HG02763 (cell line): ENCODE measurements around the gene HIGD1B.
A peak's percentile ranks its signal among the peaks of the same experiment; 100 is the strongest.

Experiments used
- ATAC-seq: cut with Tn5 transposase; IDR thresholded peaks from one replicate; pipeline ENCODE4 v1.9.1; 2021; ENCODE audit warnings: mild to moderate bottlenecking, moderate library complexity; ENCODE audit not compliant: unreplicated experiment

HIGD1B gene

GRCh38 chr17:44875761-44876160, 28.1 kb downstream of the HIGD1B start:
- ATAC-seq, result no peak

DNA sequence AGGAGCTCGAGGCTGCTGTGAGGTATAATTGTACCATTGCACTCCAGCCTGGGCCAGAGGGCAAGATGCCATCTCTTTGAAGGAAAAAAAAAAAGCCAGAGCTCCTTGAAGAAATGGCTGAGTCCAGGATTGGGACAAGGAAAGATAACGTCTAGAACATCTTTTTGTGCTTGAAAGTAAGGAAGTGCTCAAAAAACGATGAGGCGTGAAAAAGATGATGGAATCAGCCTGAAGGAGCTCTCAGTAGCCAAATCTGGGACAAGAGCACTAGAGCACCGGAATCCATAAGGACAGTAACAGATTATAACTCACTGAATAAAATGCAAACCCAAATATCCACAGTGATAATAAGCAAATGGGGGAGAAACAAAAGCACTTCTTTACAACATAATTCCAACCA, 29.4 kb downstream of the HIGD1B start:
- no peak for ATAC-seq

DNA sequence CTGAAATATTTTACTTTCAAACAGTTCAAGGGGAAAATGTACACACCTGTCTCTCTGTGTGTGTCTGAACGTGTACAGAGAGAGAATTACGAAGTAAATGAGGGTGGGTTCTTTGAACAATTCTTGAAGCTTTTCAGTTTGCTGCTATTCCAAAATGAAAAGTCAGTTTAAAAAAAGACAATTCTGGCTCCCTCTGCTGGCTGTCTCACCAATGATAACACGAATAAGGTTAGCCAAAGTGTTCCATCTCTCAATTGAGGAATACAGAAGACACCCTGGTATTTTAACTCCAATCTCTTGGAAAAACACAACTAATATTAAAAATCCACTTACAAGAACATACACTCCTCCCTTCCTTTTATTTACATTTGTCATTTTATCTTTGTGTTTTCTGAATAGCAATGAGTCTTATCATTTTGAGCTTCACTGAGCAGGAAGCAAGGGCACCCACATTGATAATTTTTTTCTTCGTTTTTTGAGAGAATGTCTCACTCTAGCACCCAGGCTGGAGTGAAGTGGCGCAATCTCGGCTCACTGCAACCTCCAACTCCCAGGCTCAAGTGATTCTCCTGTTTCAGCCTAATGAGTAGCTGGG, 31.0 kb downstream of the HIGD1B start:
- ATAC-seq, result no peak

DNA sequence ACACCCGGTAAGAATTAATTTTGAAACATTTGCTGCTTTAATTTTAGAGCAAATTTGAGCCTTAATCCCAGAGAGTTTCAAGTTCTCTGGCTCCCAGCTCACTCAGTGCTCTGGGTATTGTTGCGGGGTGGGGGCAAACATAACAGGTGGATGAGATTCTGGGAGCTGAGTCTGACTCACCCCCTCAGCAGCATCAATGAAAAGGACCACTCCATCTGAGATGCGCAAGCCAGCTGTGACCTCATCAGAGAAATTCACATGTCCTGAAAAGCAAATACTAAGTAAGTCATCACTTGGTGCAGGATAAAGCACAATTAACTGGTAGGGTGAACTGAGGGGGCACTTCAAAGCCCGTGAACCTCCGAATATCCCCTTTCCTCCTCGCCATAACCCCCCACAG, 31.7 kb downstream of the HIGD1B start:
- ATAC-seq, result no peak

DNA sequence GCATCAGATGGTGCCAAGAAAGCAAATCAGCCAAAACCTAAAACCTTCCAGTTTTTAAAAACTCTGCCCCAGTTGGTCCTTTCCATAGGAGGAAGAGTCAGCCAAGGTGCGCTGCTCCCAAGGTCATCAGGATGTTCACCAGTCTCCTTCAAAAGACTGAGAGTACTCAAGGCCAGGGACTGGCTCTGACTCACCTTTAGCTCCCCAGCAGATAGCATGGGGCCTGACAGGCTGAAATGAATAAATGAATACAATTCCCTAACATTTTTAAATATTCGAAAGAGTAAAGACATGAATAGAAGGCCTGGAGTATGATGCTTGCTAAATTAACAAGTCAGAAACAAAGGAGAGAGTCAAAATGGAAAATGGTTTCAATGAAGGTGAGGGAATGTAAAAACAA, 32.4 kb downstream of the HIGD1B start:
- ATAC-seq, result no peak

GRCh38 chr17:44881145-44881544, 33.5 kb downstream of the HIGD1B start:
- ATAC-seq, result no peak

DNA sequence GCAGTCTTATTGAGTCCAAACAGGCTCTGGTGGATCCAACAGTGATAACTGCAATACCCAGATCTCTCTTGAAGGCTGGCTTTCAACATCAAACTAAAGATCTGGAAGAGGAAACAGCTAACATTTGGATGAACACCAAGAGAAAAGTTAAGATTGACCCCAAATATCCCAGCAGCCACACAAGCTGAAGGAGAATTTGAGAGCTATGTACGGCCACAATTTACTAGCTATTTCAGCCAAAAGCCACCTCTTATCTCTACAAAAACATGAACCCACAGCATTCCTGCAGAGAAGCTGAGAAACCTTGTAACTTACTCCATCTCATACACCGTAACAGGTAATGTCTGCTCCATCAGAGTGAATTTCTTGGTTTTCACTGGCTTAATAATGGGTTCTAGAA, 37.3 kb downstream of the HIGD1B start:
- ATAC-seq, result no peak

- ATAC-seq, result no peak
Measured at GRCh38 chr17:44887016-44887415, 39.3 kb downstream of the HIGD1B start.

- ATAC-seq, result no peak
Measured at GRCh38 chr17:44887971-44888954, 40.6 kb downstream of the HIGD1B start.

- ATAC-seq, result no peak
Measured at GRCh38 chr17:44889003-44889402, 41.3 kb downstream of the HIGD1B start.

DNA sequence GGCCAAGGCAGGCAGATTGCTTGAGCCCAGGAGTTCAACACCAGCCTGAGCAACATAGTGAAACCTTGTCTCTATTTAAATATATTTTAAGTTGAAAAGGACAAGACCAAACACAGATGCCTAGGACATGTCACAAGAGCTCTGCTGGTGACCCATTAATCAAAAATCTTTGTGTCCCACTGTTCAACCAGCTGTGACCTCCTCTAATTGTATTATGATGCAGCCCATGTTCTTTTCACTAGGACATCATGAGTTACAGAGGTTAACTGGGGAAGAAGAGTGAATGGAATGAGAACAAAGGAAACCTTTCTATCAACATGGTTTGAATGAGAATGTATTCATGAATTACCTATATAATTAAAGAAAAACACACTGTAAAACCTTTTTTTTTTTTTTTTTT, 44.6 kb downstream of the HIGD1B start:
- ATAC-seq, result no peak

DNA sequence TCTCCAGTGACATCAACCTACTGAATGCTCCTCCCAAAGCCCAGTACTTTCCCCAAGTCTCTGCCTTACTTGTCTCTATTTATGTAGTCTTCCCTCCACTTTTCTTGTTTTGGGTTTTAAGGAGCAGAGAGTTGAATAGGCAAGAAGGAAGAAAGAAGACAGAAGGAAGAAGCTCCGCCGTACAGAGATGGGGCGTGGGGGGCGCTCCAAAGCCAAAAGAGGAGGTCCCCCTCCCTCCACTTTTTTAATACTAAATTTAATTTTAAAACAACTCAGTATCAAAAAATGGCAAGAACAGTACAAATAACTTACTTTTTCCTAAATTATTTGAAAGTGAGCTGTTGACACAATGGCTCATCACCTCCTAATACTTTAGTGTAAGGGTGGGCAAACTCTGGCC, 47.0 kb downstream of the HIGD1B start:
- ATAC-seq, result no peak

GRCh38 chr17:44898768-44899073, 51.0 kb downstream of the HIGD1B start:
- no peak for ATAC-seq

DNA sequence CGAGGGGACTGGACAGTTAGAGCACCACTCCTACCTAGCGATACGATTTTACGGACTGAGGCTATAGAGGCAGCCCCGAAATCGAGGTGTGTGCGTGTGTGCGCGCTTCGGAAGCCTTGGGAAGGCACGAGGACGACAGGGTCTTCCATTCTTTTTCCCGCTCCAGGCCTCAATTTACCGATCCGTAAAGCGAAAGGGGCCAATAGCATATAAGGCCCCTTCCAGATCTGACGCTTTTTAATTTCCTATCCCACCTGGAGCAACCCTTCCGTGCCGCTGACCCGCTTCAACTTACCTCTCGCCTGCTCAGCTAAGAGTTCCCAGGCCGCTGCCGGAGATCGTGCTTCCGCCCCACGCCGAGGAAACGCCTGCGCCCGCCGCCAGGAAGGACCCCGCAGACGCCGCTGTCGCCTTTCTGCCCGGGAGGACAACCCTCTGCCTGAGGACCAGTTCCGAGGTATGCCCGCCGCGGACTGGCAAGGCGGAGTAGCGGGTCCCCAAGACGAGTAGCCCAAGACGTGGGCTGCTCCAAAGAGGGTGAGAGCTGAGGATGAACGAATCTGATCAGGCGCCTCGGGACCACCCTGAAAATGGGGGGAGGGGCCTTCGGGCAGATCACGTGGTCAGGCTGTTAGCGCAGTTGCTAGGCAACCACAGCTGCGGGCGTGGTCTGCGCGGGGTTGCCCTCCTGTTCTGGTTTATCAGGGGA, 51.5 kb downstream of the HIGD1B start, which contains the start of gene EFTUD2:
TSS of gene EFTUD2 (minus strand) at position 372 of the 709 bp plus-strand sequence. CDS start 4,924 bp downstream, outside the sequence.
- ATAC-seq, result peak; percentile 77
